HG03442 (cell line): ENCODE data around the gene ZNF284.

Experiments
- ATAC-seq: cut with Tn5 transposase; IDR thresholded peaks from one replicate; pipeline ENCODE4 v1.9.1; 2021; ENCODE audit warnings: mild to moderate bottlenecking, moderate library complexity; ENCODE audit not compliant: unreplicated experiment

The ZNF284 gene

GRCh38 chr19:44071824-44072542 is at the start of gene ZNF284:
Gene ZNF284 (plus strand): TSS chr19:44072159. CDS start chr19:44076390, 4,231 bp downstream.
- peak; percentile 91 for ATAC-seq

GRCh38 chr19:44024900-44025216 is 47.1 kb upstream of the ZNF284 start:
- ATAC-seq, result no peak

- peak; percentile 94 for ATAC-seq
These were observed 46.6 kb upstream of the ZNF284 start, which contains the start of gene ZNF222 for GRCh38 chr19:44025217-44025936. Gene ZNF222 (plus strand): TSS chr19:44025379. CDS start chr19:44025437, 58 bp downstream.

GRCh38 chr19:44026622-44027021 is 45.3 kb upstream of the ZNF284 start:
- no peak for ATAC-seq

DNA sequence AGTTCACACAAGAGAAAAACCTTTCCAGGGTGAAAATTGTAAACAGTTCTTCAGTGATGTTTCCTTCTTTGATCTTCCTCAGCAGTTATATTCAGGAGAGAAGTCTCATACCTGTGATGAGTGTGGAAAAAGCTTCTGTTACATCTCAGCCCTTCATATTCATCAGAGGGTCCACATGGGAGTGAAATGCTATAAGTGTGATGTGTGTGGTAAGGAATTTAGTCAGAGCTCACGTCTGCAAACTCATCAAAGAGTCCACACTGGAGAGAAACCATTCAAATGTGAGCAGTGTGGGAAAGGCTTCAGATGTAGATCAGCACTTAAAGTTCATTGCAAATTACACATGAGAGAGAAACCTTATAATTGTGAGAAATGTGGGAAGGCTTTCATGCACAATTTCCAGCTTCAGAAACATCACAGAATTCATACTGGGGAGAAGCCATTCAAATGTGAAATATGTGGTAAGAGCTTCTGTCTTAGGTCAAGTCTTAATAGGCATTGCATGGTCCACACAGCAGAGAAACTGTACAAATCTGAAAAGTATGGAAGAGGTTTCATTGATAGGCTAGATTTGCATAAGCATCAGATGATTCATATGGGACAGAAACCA is 39.9 kb upstream of the ZNF284 start:
- no peak for ATAC-seq

- ATAC-seq, result no peak
These were observed 29.8 kb upstream of the ZNF284 start for GRCh38 chr19:44042147-44042546.

DNA sequence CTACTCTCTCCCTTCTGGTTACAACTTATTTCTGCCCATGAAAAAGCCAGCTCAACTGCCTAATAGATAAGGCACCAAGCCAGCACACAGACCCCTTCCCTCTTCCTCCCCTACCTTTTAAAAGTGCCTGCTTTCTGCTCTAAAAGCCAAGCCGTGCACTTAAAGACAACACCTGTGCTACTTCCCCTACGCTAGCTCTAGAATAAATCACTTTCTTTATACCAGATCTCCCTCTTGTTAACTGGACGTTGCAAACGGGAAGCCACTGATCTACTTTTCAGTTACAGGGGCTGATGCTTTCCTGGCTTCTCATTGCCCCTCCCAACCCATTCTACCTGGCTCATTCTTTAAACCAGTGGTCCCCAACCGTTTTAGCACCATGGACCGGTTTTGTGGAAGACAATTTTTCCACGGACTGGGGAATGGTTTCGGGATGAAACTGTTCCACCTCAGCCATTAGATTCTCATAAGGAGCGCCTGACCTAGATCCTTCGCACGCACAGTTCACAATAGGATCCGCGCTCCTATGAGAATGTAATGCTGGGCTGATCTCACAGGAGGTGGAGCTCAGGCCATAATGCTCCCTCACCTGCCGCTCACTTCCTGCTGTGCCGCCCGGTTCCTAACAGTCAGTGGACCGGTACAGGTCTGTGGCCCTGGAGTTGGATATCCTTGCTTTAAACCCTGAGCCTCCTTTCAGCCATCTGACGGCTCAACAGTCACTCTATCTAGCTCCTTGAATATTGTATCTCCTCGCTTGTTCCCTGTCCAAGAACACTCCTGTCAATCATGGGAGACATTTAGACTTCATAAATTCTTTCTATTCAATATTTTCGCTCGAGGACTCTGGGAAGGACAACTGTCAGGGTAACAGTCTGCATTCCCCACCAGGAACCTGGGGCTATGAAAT is 21.0 kb upstream of the ZNF284 start:
- no peak for ATAC-seq

DNA sequence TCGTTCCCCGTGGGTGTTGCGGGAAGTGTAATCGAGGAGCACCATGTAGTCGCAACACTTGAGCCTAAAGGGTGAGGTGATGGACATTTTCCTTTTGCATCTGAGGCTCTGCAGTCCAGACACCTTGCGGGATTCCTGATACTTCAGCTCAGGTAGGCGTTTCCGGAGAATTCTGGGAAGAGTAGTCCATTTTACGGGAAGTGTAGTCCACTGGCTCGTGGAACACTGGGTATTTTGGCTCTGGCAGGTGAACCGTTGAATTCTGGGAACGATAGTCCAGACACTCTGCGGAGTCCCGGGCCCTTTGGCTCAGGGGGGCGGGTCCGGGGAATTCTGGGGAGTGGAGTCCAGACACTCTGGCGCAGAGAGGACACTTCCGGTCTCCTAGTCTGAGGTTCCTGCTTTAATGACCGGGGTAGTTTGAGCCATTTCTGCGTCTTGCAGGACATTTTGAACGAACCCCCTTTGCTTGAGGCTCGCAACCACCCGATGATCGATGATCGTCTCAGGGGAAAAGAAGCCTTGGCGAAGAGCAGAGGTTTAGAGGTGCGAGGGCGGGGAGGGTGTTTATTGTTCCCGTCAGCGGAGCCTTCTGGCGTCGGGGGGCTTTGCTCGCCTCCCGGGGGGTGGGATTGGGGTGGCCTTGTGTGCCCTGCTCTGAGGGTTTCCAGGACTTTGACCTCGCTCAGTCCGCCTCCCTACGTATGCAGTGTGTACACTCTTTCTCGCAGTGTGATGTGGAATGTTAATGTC is 20.1 kb upstream of the ZNF284 start, which contains the start of gene ZNF223:
ZNF223 (plus strand) TSS at position 387 of the 753 bp plus-strand sequence. CDS start 3,141 bp downstream, outside the sequence.
- no peak for ATAC-seq

- ATAC-seq, result no peak
These were observed 16.1 kb upstream of the ZNF284 start for GRCh38 chr19:44055870-44056269.

GRCh38 chr19:44059229-44059628 is 12.7 kb upstream of the ZNF284 start:
- ATAC-seq, result no peak

DNA sequence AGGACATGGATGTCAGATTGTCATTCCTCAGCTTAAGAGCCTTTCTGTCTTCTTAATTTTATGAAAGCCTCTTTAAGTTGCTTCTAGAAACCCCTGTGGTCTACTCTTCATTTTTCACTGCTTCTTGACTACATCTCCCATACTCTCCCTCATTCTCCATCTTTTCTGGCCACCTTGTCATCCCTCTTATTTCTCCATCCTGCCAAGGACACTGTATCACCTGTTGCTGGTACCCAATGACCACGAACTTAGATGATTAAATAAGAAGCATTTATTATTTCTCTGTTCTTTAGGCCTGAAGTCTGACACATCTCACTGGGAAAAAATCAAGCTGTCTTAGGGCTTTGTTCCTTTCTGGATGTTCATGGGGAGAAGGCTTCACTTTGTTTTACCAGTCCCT is 10.9 kb upstream of the ZNF284 start:
- ATAC-seq, result no peak

GRCh38 chr19:44066305-44066704 is 5.7 kb upstream of the ZNF284 start:
- ATAC-seq, result no peak

DNA sequence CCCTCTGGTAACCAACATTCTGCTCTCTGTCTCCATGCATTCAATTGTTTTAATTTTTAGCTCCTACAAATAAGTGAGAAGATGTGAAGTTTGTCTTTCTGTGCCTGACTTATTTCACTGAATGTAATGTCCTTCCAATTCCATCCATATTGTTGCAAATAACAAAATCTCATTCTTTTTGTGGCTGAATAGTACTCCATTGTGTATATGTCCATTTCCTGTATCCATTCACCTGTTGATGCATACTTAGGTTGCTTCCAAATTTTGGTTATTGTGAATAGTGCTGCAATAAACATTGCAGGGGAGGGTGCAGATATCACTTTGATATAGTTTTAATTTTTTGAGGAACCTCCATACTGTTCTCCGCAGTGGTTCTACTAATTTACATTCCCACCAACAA is 2.5 kb upstream of the ZNF284 start:
- ATAC-seq, result no peak

DNA sequence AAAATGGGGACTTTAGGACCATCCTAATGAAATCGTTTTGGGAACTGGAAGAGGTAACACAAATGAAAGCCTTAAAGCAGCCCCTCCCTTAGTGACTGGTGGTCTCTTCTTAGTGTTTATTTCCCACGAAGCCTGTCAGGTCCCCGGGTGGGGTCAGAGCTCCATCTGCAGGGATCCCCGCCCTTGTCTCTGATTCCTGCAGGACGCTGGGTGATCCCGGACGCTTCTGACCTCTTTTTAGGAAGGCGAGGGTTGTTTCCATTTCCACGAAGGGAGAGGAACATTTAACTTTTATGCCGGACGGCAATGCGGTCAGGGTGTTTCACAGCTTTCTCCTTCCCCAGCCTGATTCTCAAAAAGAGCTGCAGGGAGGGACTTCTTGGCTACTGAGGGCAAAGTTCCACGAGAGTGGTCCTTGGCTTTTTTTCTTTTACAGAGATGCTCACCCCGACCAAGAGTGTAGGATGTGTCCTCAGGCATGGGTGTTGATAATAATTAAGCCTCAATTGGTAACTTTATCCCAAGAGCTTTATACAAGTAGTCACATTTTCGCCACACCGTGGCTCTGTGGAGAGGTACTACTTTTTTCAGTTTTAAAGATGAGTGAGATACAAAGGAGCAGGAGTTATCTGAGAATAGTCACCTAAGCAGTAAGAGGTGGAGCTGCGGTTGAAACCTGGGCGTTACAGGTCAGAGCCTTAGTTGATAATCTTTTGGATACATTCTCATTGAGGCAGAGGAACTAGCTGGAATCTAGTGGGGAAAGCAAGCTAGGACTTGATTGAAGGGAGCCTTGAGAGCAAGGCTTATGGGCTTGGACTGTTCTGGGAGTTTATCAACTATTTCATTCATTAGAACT is 813 bp downstream of the ZNF284 start:
- no peak for ATAC-seq

- ATAC-seq, result no peak
These were observed 4.4 kb downstream of the ZNF284 start for GRCh38 chr19:44076325-44076724.

- no peak for ATAC-seq
These were observed 20.1 kb downstream of the ZNF284 start for GRCh38 chr19:44092108-44092507.

DNA sequence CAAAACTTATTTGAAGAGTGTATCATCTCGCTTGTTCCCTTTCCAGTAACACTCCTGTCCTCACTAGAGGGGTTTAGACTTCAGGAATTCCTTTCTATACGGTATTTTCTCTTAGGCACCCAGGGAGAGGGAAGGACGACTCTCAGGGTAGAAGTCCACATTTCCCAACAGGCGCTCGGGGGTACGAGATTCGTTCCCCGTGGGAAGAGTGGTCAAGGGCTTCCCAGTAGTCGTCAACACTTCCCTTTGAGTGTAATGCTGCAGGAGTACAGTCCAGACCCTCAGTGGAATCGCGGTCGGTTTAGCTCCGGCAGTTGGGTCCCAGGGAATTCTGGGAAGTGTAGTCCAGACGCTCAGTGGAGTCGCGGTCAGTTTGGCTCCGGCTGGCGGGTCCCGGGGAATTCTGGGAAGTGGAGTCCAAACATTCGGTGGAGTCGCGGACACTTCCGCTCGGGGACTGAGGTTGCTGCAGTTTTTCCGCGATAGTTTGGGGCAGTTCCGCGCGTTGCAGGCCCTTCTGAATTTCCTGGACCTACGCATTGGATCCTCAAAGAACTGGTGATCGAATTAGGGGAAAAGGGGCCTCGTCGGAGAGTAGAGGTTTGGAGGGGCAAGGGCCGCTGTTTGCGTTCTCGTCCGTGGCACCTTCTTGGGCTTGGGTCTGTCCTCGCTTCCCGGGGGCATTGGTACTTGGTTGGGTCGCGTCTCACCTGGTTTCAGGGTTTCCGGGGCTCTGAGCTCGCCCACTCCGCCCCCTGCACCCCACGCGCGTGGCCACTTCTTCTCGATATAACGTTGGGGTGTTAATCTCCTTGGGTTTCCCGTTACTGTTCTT is 22.2 kb downstream of the ZNF284 start, which contains the start of gene ZNF224:
ZNF224 (plus strand) TSS at position 431 of the 835 bp plus-strand sequence. CDS start 3,513 bp downstream, outside the sequence.
- ATAC-seq, result peak; percentile 82

- no peak for ATAC-seq
These were observed 35.8 kb downstream of the ZNF284 start for GRCh38 chr19:44107751-44108150.
